Renal cortical epithelial cell (primary cell): ENCODE measurements around the gene DNLZ. TPM values are rescaled to one million over a fixed set of nuclear protein-coding genes. Genes with fewer than 3 reads are reported as not detected.
A peak's percentile ranks its signal among the peaks of the same experiment; 100 is the strongest.

Experiments used
- DNase-seq: peaks from one replicate; pipeline ENCODE4 v3.0.0-alpha.2; 2011; ENCODE audit warnings: low read depth
- total RNA-seq: library from RNA; depleted of rRNA; stranded (reverse); fragments of >200 nt; gene quantifications from 2 replicates; pipeline ENCODE4 v1.2.3, GENCODE V29; 2014

The DNLZ gene
- total RNA-seq, 1 donor from 2014 or later: 12.5 TPM

GRCh38 chr9:136376457-136376856 lies 12.9 kb upstream of the DNLZ start:
- no peak for DNase-seq

- no peak for DNase-seq
Measured at GRCh38 chr9:136375096-136375495, 11.6 kb upstream of the DNLZ start.

GRCh38 chr9:136374183-136374575 lies 10.6 kb upstream of the DNLZ start:
- DNase-seq: no peak

GRCh38 chr9:136373300-136374182 lies 10.0 kb upstream of the DNLZ start, which contains the start of gene CARD9:
TSS of gene CARD9 (minus strand) at chr9:136373669. CDS start at chr9:136372078, 1,591 bp downstream.
- no peak for DNase-seq

GRCh38 chr9:136372561-136373299 lies 9.2 kb upstream of the DNLZ start:
- DNase-seq: peak; percentile 78

- no peak for DNase-seq
Measured at GRCh38 chr9:136372006-136372405, 8.5 kb upstream of the DNLZ start.

GRCh38 chr9:136371533-136371880 lies 8.0 kb upstream of the DNLZ start:
- no peak for DNase-seq

- peak; percentile 19 for DNase-seq
Measured at GRCh38 chr9:136370687-136371532, 7.4 kb upstream of the DNLZ start.

- no peak for DNase-seq
Measured at GRCh38 chr9:136370037-136370436, 6.5 kb upstream of the DNLZ start.

GRCh38 chr9:136368190-136368589 lies 4.6 kb upstream of the DNLZ start:
- no peak for DNase-seq

- DNase-seq: no peak
Measured at GRCh38 chr9:136367296-136368145, 4.0 kb upstream of the DNLZ start.

GRCh38 chr9:136366826-136367225 lies 3.3 kb upstream of the DNLZ start:
- DNase-seq: no peak

- DNase-seq: no peak
Measured at GRCh38 chr9:136365775-136366222, 2.3 kb upstream of the DNLZ start.

GRCh38 chr9:136364942-136365774 lies 1.6 kb upstream of the DNLZ start:
- DNase-seq: no peak

GRCh38 chr9:136363949-136364748 lies 605 bp upstream of the DNLZ start:
- DNase-seq: no peak

- DNase-seq: no peak
Measured at GRCh38 chr9:136362450-136362784, 1.1 kb downstream of the DNLZ start.

- no peak for DNase-seq
Measured at GRCh38 chr9:136361754-136362449, 1.6 kb downstream of the DNLZ start.

GRCh38 chr9:136361047-136361753 lies 2.3 kb downstream of the DNLZ start:
- no peak for DNase-seq
